Fibroblast of villous mesenchyme (primary cell): ENCODE results near the gene TNS1. TPM values are rescaled to one million over a fixed set of nuclear protein-coding genes. Genes with fewer than 3 reads are reported as not detected.

ENCODE experiments used
- DNase-seq: peaks from one replicate; pipeline ENCODE4 v3.0.0-alpha.2; 2010; ENCODE audit warnings: low read depth
- H3K4me3 ChIP-seq: 2 replicates; pipeline ENCODE4 v1.5.1; 2011; ENCODE audit warnings: low read depth, mild to moderate bottlenecking, low read length
- CTCF ChIP-seq: IDR thresholded peaks from 2 replicates; pipeline ENCODE4 v1.5.1; 2012; ENCODE audit warnings: low read depth, mild to moderate bottlenecking, low read length; ENCODE audit not compliant: insufficient read depth
- total RNA-seq: library from RNA; depleted of rRNA; stranded (reverse); fragments of >200 nt; gene quantifications from 2 replicates; pipeline ENCODE4 v1.2.3, GENCODE V29; 2012

The TNS1 gene
- total RNA-seq, 1 donor, result 127 TPM

- no peak for DNase-seq
- H3K4me3 ChIP-seq, result no peak overlapping the region
- no peak for TF ChIP-seq CTCF
Measured at GRCh38 chr2:217800433-217801114, 202.2 kb downstream of the TNS1 start.

- no peak for DNase-seq
- no peak for TF ChIP-seq CTCF
- H3K4me3 ChIP-seq, result no peak overlapping the region
Measured at GRCh38 chr2:217799563-217800432, 203.0 kb downstream of the TNS1 start.

- no peak for DNase-seq
- TF ChIP-seq CTCF, result no peak
- H3K4me3 ChIP-seq, result no peak overlapping the region
Measured at GRCh38 chr2:217798743-217799562, 203.8 kb downstream of the TNS1 start.

- no peak overlapping the region for H3K4me3 ChIP-seq
- no peak for DNase-seq
- TF ChIP-seq CTCF, result no peak
Measured at GRCh38 chr2:217798191-217798590, 204.6 kb downstream of the TNS1 start.

- DNase-seq, result no peak
- no peak overlapping the region for H3K4me3 ChIP-seq
- TF ChIP-seq CTCF, result no peak
Measured at GRCh38 chr2:217797661-217798069, 205.1 kb downstream of the TNS1 start.

GRCh38 chr2:217797165-217797564, 205.6 kb downstream of the TNS1 start:
- DNase-seq, result no peak
- H3K4me3 ChIP-seq, result no peak overlapping the region
- TF ChIP-seq CTCF, result no peak
